Endothelial cell of umbilical vein (primary cell): Measurements from ENCODE around the gene VWC2. TPM values are rescaled to one million over a fixed set of nuclear protein-coding genes. Genes with fewer than 3 reads are reported as not detected.

Source experiments
- BruUV-seq: library from RNA; stranded (reverse); fragments of 400-500 nt; replicated peaks from 2 replicates; lab custom pipeline; 2021; lab: Mats Ljungman, UMichigan
- CTCF ChIA-PET: fragments of 300-600, 350-600 bp; sonication (Branson Sonifier 250); formaldehyde crosslinking; loops from one replicate; lab custom pipeline; 2021; ENCODE audit warnings: antibody characterized with exemption, inconsistent platforms; lab: Charles Lee
- POLR2A ChIA-PET: fragments of 300-600, 350-600 bp; sonication (Branson Sonifier 250); formaldehyde crosslinking; loops from one replicate; lab custom pipeline; 2021; ENCODE audit warnings: antibody characterized with exemption, inconsistent platforms; lab: Charles Lee
- DNase-seq: peaks from one replicate; pipeline ENCODE4 v3.0.0-alpha.2; 2011; ENCODE audit warnings: low read depth, low spot score
- FAIRE-seq: peaks from 2 replicates; lab custom pipeline; 2011; peaks lifted over from hg19 to GRCh38; lab: Jason Lieb, UNC
- H2AFZ ChIP-seq: 2 replicates; pipeline ENCODE4 v1.6.0; 2012; ENCODE audit warnings: low read depth, low read length, control low read depth, inconsistent platforms
- H3K27ac ChIP-seq: 2 replicates; pipeline ENCODE4 v1.5.1; 2011; ENCODE audit warnings: low read depth, mild to moderate bottlenecking, control low read depth, low read length, moderate library complexity; ENCODE audit not compliant: insufficient read depth
- H3K27me3 ChIP-seq, 2 experiments: 2 replicates each; pipeline versions ENCODE4 v1.6.0 to v1.6.1; 2011; ENCODE audit warnings: low read length in 2 of 2, mixed read lengths in 1 of 2; ENCODE audit not compliant: control insufficient read depth in 2 of 2, insufficient read depth in 2 of 2
- H3K36me3 ChIP-seq, 2 experiments: 2 replicates in 1 of 2; 3 replicates in 1 of 2; pipeline ENCODE4 v1.5.1; 2011; ENCODE audit warnings: low read length in 2 of 2, mild to moderate bottlenecking in 1 of 2, moderate library complexity in 1 of 2; ENCODE audit not compliant: control insufficient read depth in 2 of 2, insufficient read depth in 2 of 2; ENCODE audit errors: extremely low read depth in 1 of 2
- H3K4me1 ChIP-seq: 3 replicates; pipeline ENCODE4 v1.5.1; 2011; ENCODE audit warnings: mild to moderate bottlenecking, low read length; ENCODE audit not compliant: control insufficient read depth, insufficient read depth; ENCODE audit errors: extremely low read depth
- H3K4me2 ChIP-seq: 2 replicates; pipeline ENCODE4 v1.6.1; 2011; ENCODE audit warnings: low read length, control low read depth, mixed read lengths; ENCODE audit not compliant: insufficient read depth
- H3K4me3 ChIP-seq, 3 experiments: fragments of 200-600 bp in 1 of 3; sonication (generic), shearing (Covaris generic) in 1 of 3; replicated peaks in 1 of 3; 2 replicates each; pipeline ENCODE4 v1.5.1; 2011 to 2016; ENCODE audit warnings: control low read depth in 3 of 3, low read length in 3 of 3, mild to moderate bottlenecking in 2 of 3, inconsistent platforms in 1 of 3, low read depth in 1 of 3, moderate library complexity in 1 of 3; ENCODE audit not compliant: insufficient read depth in 1 of 3
- H3K79me2 ChIP-seq: 2 replicates; pipeline ENCODE4 v1.6.0; 2012; ENCODE audit warnings: low read length, inconsistent platforms; ENCODE audit not compliant: control insufficient read depth, insufficient read depth
- H3K9ac ChIP-seq: replicated peaks from 2 replicates; pipeline ENCODE3; 2011; ENCODE audit warnings: low read length, control low read depth; ENCODE audit not compliant: insufficient read depth; ENCODE audit errors: extremely low read depth
- H3K9me1 ChIP-seq: replicated peaks from 3 replicates; pipeline ENCODE4 v1.6.0; 2011; ENCODE audit warnings: mild to moderate bottlenecking, low read length; ENCODE audit not compliant: control insufficient read depth, insufficient read depth; ENCODE audit errors: extremely low read depth
- H3K9me3 ChIP-seq: replicated peaks from 2 replicates; pipeline ENCODE4 v1.5.1; 2012; ENCODE audit warnings: low read length, inconsistent platforms; ENCODE audit not compliant: control insufficient read depth, insufficient read depth
- H4K20me1 ChIP-seq: replicated peaks from 2 replicates; pipeline ENCODE3; 2011; ENCODE audit warnings: mild to moderate bottlenecking, low read length; ENCODE audit not compliant: control insufficient read depth, insufficient read depth; ENCODE audit errors: extremely low read depth
- EZH2 ChIP-seq: IDR thresholded peaks from 2 replicates; pipeline ENCODE4 v1.6.1; 2012; ENCODE audit warnings: borderline replicate concordance, low read depth, mild to moderate bottlenecking, moderate library complexity, low read length, inconsistent platforms; ENCODE audit not compliant: severe bottlenecking
- FOS ChIP-seq: IDR thresholded peaks from 2 replicates; pipeline ENCODE4 v1.6.1; 2011; ENCODE audit warnings: mild to moderate bottlenecking, low read length, moderate library complexity, borderline replicate concordance; ENCODE audit not compliant: insufficient read depth
- GATA2 ChIP-seq: IDR thresholded peaks from 2 replicates; pipeline ENCODE4 v1.7.0; 2011; ENCODE audit warnings: low read depth, mild to moderate bottlenecking, moderate library complexity, mixed read lengths, low read length; ENCODE audit not compliant: insufficient read length, insufficient read depth
- JUN ChIP-seq: IDR thresholded peaks from 2 replicates; pipeline ENCODE4 v1.6.1; 2011; ENCODE audit warnings: borderline replicate concordance, low read depth; ENCODE audit not compliant: insufficient read length, insufficient read depth
- MAX ChIP-seq: IDR thresholded peaks from 2 replicates; pipeline ENCODE4 v1.6.1; 2011; ENCODE audit not compliant: insufficient read depth, insufficient read length
- MYC ChIP-seq: IDR thresholded peaks from one replicate; pipeline ENCODE4 v1.6.1; 2011; ENCODE audit warnings: mild to moderate bottlenecking, low read depth, low read length
- POLR2A ChIP-seq: IDR thresholded peaks from 2 replicates; pipeline ENCODE4 v1.6.1; 2012; ENCODE audit warnings: low read depth, mild to moderate bottlenecking, control low read depth, low read length
- POLR2AphosphoS5 ChIP-seq: IDR thresholded peaks from 2 replicates; pipeline ENCODE4 v1.6.1; 2012; ENCODE audit warnings: low read depth, mild to moderate bottlenecking, control low read depth, low read length, moderate library complexity; ENCODE audit not compliant: insufficient read depth
- dilution Hi-C: fragments of 300-500 bp; cut with MboI; formaldehyde crosslinking; loops from one replicate; pipeline ENCODE4 v1.15.0; 2019; ENCODE audit warnings: low sequenced_read_pairs; ENCODE audit not compliant: extremely low pct_ligation_motif_present
- intact Hi-C: fragments of 100-400 bp; cut with micrococcal nuclease; formaldehyde crosslinking; loops from one replicate; pipeline ENCODE4 v1.10.0; 2022
- polyA plus RNA-seq, 4 experiments: library from polyadenylated mRNA; depleted of rRNA in 3 of 4; stranded (reverse) in 3 of 4; unstranded in 1 of 4; fragments of >200 nt; gene quantifications; 2 replicates each; pipeline versions ENCODE4 v1.2.1 to v1.2.3, GENCODE V29; 2011 to 2012; ENCODE audit warnings: missing spikeins in 1 of 4
- total RNA-seq: library from RNA; stranded (reverse); gene quantifications from 2 replicates; pipeline ENCODE4 v1.2.3, GENCODE V29; 2021
- TF ChIP-seq, protein P1 (sequence below), 2 donors: IDR thresholded peaks; 1 replicate in 1 of 2; 2 replicates in 1 of 2; pipeline ENCODE4 v1.5.1; 2011; ENCODE audit warnings: low read length in 2 of 2, mild to moderate bottlenecking in 2 of 2, moderate library complexity in 2 of 2, control low read depth in 1 of 2, inconsistent platforms in 1 of 2, low read depth in 1 of 2; ENCODE audit not compliant: insufficient read depth in 1 of 2; ENCODE audit errors: extremely low read depth in 1 of 2

Gene VWC2
- total and polyA plus RNA-seq, 2 donors (not counting 3 experiments of a cell fraction or from before 2014, with no cell fraction given) = not detected

GRCh38 chr7:49767719-49768118 is 5.7 kb upstream of the VWC2 start:
- H3K4me1 ChIP-seq = no peaks in the 10 kb centered on the region
- no peaks in the 10 kb centered on the region for H4K20me1 ChIP-seq
- ChIA-PET POLR2A (no interaction called here), CTCF (no interaction called here)
- H3K4me2 ChIP-seq = no peak overlapping the region
- H3K4me3 ChIP-seq = no peak overlapping the region
- H3K36me3 ChIP-seq = no peaks in the 10 kb centered on the region
- dilution Hi-C loops (no loop called here), intact Hi-C loops (no loop called here)
- DNase-seq (no peak), FAIRE-seq (no peak)
- H3K9me3 ChIP-seq = no peaks in the 10 kb centered on the region
- no peaks in the 10 kb centered on the region for H3K79me2 ChIP-seq
- no peak for TF ChIP-seq POLR2AphosphoS5
- no peak for TF ChIP-seq MAX
- no peak for TF ChIP-seq GATA2
- TF ChIP-seq, protein P1, sequence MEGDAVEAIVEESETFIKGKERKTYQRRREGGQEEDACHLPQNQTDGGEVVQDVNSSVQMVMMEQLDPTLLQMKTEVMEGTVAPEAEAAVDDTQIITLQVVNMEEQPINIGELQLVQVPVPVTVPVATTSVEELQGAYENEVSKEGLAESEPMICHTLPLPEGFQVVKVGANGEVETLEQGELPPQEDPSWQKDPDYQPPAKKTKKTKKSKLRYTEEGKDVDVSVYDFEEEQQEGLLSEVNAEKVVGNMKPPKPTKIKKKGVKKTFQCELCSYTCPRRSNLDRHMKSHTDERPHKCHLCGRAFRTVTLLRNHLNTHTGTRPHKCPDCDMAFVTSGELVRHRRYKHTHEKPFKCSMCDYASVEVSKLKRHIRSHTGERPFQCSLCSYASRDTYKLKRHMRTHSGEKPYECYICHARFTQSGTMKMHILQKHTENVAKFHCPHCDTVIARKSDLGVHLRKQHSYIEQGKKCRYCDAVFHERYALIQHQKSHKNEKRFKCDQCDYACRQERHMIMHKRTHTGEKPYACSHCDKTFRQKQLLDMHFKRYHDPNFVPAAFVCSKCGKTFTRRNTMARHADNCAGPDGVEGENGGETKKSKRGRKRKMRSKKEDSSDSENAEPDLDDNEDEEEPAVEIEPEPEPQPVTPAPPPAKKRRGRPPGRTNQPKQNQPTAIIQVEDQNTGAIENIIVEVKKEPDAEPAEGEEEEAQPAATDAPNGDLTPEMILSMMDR (IDR thresholded peaks at IDR 0.05; ENCODE audit: extremely low read depth in 1 of 2, insufficient read depth in 1 of 2, low read depth in 1 of 2, low read length in 2 of 2) = no peak
- no peak for TF ChIP-seq MYC
- TF ChIP-seq POLR2A = no peak
- no peak for TF ChIP-seq JUN
- TF ChIP-seq EZH2 = no peak
- no peak for TF ChIP-seq FOS
- no TSS peak for BruUV-seq
- peaks cover 0 to 4% of the 10 kb centered on the region in 2 experiments for H3K27me3 ChIP-seq
- H3K9me1 ChIP-seq = no peaks in the 10 kb centered on the region
- H3K9ac ChIP-seq = no peak overlapping the region
- H3K27ac ChIP-seq = no peak overlapping the region
- H2AFZ ChIP-seq = no peak overlapping the region
